HG03457 (cell line): ENCODE measurements around the gene OVCA2.

Source experiments
- ATAC-seq: cut with Tn5 transposase; IDR thresholded peaks from one replicate; pipeline ENCODE4 v1.9.1; 2021; ENCODE audit warnings: moderate number of reproducible peaks; ENCODE audit not compliant: unreplicated experiment

OVCA2 gene

DNA sequence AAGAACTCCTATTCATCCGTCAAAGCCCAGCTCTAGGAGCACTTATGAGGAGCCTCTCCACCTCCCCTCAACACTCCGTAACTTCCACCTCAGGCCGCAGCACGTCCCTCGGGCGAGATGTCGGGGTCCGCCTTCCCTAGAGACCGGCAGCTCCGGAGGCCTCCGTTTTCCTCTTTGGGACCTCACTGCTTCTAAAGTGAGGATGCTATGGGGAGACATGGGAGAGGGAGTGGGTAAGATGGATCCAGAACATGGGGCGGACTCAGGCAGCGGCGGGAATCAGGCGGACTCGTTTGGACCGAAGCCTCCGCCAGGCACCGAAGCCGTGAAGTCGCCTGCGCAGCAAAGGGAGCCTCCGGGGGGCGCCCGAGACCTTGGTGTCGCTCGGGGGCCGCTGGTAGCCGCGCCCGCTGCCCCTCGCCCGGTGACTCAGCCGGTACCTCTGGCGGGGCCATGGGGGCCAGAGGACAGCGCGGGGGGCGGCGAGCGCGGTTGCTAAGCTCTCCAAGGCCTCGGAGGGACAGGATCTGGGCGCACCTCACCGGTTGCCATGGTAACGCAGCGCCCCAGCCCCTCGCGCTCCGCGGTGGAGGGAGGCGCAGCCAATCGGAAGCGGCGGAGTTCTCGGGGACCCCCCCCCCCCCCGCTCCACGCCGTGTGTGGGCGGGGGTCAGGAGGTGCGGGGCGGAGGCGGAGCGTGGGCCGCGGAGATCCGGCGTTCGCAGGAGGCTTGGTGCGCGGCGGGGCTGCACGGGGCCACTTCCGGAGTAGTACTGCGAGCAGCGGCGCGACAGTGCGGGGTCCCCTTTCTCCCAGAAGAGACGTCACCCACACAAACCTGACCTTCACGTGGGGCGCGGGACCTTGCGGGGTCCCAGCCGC is 11.8 kb downstream of the OVCA2 start:
- no peak for ATAC-seq

DNA sequence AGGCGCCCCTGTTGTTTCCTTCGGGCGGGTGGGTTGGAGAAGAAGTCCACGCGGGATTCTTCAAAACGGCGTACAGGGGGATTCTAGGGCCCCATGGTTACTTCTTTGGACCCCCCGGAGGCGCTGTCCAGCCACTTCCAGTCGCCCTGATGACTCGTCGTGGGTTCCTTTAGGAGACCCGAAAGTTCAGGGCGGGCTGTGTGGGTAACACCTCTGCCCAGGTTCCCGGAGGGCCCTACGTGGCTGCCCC is 12.4 kb downstream of the OVCA2 start:
- ATAC-seq: no peak

DNA sequence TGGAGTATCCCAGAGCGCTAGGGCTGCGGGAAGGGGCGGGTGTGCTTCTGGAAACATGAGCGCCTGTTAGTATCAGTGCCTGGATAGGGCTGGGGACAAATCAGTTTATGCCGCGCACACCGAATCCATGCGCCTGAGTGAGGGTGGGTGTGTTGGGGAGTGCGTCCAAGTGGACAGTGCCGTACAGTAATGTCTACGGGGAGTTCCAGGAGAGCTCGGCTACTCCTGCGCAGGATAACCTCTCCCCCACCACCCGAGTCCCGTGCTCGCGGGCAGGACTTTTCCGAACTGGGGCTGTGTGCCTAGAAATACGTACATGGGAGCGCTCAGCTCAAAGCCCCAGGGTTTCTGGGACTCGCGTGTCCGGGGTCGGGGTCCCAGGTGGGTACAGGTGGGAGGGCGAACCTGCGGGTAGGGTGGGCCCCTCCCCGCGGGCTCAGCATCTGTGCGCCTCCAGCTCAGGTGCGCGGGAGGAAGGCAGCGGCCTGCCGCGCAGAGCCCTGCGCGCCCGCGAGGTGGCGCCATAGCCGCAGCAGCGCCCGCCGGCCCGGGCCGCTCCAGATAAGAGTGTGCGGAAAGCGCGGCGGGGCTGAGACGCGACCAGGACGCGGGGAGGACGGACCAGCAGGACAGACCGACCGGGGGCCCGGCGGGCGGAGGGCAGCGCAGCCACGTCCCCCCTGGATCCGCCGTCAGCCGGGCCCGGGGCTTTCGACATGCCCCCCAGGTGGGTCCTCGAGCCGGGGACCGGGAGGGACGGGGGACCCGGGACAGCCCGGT is 12.9 kb downstream of the OVCA2 start, which contains the start of gene HIC1:
Gene HIC1 (plus strand): TSS at position 592 of the 780 bp plus-strand sequence. CDS start 1,588 bp downstream, outside the sequence.
- ATAC-seq: no peak

DNA sequence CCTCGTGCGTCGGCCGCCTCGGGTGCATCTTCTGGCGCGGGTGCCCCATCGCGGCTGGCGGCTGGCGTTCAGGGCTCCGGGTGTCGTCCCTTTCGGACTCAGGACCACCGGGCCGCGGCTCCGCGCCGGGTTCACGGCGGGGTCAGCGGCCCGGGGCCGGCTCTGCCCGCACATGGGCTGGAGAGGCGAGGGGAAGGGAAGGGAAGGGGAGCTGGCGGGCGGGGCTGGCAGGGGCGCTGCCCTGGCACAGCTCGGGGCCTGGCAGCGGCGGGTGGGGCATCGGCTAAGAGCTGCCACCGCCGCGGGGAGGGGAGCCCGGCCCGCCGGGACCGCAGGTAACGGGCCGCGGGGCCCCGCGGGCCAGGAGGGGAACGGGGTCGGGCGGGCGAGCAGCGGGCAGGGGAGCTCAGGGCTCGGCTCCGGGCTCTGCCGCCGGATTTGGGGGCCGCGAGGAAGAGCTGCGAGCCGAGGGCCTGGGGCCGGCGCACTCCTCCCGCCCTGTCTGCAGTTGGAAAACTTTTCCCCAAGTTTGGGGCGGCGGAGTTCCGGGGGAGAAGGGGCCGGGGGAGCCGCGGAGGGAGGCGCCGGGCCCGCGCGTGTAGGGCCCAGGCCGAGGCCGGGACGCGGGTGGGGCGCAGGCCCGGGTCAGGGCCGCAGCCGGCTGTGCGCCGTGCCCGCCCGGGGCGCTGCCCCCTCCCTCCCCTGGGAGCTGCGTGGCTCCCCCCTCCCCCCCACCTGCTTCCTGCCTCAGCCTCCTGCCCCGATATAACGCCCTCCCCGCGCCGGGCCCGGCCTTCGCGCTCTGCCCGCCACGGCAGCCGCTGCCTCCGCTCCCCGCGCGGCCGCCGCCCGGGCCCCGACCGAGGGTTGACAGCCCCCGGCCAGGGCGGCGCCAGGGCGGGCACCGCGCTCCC is 13.7 kb downstream of the OVCA2 start:
- ATAC-seq: no peak

DNA sequence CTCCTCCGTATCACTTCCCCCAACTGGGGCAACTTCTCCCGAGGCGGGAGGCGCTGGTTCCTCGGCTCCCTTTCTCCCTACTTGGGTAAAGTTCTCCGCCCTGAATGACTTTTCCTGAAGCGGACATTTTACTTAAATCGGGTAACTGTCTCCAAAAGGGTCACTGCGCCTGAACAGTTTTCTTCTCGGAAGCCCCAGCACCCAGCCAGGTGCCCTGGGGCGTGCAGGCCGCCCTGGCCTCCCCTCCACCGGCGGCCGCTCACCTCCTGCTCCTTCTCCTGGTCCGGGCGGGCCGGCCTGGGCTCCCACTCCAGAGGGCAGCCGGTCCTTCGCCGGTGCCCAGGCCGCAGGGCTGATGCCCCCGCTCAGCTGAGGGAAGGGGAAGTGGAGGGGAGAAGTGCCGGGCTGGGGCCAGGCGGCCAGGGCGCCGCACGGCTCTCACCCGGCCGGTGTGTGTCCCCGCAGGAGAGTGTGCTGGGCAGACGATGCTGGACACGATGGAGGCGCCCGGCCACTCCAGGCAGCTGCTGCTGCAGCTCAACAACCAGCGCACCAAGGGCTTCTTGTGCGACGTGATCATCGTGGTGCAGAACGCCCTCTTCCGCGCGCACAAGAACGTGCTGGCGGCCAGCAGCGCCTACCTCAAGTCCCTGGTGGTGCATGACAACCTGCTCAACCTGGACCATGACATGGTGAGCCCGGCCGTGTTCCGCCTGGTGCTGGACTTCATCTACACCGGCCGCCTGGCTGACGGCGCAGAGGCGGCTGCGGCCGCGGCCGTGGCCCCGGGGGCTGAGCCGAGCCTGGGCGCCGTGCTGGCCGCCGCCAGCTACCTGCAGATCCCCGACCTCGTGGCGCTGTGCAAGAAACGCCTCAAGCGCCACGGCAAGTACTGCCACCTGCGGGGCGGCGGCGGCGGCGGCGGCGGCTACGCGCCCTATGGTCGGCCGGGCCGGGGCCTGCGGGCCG is 14.7 kb downstream of the OVCA2 start:
- no peak for ATAC-seq

DNA sequence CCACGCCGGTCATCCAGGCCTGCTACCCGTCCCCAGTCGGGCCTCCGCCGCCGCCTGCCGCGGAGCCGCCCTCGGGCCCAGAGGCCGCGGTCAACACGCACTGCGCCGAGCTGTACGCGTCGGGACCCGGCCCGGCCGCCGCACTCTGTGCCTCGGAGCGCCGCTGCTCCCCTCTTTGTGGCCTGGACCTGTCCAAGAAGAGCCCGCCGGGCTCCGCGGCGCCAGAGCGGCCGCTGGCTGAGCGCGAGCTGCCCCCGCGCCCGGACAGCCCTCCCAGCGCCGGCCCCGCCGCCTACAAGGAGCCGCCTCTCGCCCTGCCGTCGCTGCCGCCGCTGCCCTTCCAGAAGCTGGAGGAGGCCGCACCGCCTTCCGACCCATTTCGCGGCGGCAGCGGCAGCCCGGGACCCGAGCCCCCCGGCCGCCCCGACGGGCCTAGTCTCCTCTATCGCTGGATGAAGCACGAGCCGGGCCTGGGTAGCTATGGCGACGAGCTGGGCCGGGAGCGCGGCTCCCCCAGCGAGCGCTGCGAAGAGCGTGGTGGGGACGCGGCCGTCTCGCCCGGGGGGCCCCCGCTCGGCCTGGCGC is 15.4 kb downstream of the OVCA2 start:
- no peak for ATAC-seq

DNA sequence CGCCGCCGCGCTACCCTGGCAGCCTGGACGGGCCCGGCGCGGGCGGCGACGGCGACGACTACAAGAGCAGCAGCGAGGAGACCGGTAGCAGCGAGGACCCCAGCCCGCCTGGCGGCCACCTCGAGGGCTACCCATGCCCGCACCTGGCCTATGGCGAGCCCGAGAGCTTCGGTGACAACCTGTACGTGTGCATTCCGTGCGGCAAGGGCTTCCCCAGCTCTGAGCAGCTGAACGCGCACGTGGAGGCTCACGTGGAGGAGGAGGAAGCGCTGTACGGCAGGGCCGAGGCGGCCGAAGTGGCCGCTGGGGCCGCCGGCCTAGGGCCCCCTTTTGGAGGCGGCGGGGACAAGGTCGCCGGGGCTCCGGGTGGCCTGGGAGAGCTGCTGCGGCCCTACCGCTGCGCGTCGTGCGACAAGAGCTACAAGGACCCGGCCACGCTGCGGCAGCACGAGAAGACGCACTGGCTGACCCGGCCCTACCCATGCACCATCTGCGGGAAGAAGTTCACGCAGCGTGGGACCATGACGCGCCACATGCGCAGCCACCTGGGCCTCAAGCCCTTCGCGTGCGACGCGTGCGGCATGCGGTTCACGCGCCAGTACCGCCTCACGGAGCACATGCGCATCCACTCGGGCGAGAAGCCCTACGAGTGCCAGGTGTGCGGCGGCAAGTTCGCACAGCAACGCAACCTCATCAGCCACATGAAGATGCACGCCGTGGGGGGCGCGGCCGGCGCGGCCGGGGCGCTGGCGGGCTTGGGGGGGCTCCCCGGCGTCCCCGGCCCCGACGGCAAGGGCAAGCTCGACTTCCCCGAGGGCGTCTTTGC is 16.2 kb downstream of the OVCA2 start:
- ATAC-seq: no peak

DNA sequence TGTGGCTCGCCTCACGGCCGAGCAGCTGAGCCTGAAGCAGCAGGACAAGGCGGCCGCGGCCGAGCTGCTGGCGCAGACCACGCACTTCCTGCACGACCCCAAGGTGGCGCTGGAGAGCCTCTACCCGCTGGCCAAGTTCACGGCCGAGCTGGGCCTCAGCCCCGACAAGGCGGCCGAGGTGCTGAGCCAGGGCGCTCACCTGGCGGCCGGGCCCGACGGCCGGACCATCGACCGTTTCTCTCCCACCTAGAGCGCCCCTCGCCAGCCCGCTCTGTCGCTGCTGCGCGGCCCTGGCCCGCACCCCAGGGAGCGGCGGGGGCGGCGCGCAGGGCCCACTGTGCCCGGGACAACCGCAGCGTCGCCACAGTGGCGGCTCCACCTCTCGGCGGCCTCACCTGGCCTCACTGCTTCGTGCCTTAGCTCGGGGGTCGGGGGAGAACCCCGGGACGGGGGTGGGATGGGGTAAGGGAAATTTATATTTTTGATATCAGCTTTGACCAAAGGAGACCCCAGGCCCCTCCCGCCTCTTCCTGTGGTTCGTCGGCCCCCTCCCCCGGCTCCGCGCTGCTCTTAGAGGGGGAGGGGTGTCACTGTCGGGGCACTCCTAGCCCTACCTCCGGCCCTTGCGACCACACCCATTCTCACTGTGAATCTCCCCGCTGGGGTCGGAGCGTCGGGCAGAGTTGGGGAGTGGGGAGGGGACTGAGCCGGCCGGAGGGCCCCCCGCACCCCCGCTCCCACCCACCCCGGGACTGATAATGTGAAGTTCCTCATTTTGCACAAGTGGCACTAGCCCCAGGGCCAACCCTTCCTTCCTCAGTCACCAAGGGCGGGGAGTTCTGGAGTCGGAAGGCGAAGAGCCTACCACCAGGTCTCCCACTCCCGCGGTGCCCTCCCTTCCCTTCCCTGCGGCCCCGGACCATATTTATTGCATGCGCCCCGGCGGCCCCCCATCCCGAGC is 17.0 kb downstream of the OVCA2 start:
- no peak for ATAC-seq

DNA sequence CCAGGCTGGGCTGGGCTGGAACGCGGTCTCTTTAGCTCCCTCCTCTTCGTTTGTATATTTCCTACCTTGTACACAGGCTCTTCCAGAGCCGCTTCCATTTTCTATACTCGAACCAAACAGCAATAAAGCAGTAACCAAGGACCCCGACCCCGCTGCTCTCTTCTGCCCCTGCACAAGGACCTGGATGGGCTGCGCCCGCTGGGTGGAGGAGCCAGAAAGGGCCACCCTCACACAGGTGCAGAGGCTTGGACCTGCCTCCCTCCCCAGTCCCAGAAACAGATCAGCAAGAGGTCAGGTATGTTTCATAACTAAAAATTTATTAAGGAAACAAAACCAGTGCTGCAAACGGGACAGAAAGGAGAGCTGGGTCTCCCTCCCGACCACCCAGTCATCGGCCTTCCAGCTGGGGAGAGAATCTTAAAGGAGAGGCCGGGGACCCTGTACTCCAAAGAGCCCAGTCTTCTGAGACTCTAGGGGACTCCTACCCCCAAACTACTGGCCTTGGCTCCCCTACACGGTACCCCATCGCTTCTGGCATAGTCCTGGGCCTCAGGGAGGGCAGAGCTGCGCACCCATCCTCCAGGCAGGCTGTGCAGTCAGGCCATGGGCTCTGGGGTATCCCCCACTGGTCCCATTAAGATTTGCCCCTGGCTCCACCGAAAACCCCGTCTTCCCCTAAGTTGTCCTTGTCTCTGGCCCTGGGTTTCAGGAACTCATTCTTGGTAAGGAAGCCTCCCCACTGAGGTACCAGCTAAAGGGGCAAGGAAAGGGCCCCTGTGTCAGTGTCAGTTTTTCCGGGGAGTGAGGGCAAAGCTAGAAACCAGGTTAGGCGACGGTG is 17.9 kb downstream of the OVCA2 start:
- ATAC-seq: no peak

DNA sequence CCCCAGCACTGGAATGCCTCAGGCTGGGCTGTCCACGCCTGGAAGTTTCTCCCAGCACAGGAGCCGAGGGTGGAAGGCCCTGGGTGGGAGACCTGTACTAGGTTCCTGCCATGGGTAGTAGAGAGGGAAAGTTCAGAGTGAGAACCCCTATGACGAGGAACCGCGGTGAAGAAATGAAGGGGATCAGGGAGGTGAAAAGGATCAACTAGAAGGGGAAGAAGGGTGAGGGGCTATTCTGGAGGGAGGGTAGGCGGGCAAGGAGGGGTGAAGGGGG is 18.5 kb downstream of the OVCA2 start:
- no peak for ATAC-seq

DNA sequence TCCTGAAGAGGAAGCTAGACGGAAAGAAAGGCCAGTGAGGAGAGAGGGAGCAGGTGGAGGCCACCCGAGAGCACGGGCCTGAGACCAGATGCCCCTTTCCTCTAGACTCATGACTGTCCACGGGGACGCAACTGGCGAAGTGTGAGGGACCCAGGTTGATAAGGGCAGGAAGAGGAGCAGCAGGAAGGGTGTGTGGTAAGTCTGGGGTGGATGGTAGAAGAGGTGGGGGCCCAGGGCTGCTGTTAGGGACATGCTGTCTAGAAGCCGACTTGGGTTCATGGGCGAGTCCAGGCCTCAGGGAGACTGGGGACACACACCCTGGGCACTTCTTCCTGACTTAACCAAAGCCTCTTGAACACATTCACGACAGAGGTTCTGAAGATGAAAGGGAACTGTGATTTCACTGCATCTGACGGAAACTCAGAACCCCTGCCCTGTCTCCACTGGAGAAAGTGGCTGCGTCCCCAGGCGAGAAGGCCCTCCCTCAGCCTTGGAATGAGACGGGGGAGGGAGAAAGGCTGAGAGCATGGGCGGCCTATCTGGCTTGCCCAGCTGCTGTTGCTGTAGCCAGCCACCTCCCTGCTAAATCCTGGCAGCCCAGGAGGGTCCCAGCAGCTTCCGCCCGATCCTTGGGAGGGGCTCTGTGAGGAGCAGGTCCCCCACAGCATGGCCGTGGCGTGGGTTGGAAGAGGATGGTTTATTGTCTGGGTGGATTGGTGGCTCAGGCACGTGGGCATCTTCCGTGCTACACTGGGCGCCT is 19.0 kb downstream of the OVCA2 start:
- ATAC-seq: no peak

DNA sequence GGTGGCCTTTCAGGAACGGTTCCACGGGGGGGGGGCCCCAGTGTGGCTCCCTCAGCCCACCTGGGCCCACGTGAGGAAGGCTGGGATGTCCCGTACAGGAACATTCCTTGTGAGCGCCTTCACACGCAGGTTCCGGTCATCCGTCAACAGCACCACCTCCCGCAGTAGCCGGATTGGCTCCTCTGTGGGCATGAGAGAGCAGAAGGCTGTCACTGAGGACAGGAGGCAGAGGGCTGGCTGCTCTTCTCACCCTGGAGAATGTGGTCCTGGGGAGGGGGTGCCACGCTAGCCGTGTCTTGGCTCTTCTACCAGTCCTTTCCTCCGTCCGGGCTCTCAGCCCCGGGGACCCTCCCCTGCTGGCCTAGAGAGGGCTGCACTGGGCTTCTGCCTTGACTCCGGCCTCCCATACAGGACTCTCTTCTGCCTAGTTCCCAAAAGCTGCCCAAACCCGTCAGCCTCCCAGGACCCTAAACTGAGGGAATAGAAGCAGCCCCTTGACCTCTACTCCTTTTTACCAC is 19.7 kb downstream of the OVCA2 start:
- no peak for ATAC-seq

DNA sequence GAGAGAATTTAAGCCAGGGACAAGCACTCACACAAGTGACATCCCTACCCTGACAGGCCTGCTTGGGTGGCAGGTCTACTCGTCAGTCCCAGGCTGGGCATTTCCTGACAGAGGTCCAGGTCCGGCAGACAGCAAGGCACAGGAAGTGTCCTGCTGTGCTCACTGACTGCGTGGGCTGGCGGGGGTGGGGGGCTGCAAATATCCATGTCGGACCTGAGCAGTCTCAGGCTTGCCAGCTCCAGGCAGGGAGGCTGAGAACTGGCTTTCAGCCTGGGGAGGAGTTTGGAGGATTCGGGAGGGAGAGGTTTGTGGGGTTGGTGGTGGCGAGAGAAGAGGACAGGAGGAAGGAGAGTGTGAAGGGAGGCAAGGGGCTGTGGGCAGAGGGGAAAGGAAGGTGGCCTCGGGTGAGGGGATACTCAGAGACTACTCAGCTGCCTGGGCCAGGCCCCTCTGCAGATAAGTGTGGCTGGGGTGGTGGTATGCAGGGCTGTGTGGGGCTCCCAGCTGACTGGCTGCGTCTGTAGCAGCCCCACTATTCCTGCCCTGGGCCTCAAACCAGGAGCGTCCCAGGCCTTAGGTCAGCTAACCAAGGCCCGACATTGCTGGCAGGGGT is 20.9 kb downstream of the OVCA2 start:
- ATAC-seq: no peak

DNA sequence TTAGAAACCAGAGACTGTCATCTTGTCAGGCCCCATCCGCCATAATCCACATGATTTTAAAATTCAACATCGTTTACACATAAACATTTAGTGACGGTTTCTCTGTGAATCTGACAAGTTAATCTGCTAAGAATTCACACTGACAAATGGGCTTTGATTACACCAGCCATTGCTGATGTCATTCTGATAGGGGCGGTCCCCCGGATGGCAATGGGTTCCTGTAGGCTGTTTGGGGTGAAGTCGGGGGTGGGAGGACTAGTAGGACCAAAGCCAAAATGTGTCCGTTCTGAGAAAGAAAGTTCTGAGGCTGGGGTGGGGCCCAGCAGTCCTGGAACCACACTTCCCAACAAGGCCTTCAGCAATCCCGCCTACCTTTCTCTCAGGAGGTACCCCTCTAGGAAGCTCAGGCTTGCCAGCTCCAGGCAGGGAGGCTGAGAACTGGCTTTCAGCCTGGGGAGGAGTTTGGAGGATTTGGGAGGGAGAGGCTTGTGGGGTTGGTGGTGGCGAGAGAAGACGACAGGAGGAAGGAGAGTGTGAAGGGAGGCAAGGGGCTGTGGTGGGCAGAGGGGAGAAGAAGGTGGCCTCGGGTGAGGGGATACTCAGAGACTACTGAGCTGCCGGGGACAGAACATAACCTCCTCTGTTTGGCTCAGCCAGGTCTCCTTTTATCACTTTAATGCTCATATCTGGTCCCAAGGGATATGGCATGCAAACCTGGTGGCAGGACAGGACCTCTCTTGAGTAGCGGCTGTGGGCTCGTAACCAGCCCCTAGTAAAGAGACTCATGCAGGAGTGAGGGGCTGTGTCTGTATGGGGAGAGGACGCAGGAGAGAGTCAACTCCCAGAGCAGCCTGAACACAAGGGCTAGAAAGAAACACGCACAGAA is 21.7 kb downstream of the OVCA2 start:
- no peak for ATAC-seq

DNA sequence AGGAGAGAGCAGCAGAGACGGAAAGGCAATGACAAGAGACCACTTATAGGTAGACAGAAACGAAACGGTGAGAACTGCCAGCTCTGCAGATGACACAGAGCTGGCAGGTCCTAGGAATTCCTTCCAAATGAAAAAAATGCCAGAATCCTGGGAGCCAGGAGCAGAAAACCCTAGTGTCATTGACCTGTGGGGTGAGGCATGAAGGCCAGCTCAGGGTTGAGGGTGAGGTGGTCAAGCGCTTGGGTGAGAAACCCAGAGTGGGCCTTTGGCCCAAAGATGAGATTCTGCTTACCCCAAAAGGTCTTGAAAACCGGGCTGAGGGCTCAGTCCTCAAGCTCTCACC is 22.3 kb downstream of the OVCA2 start:
- no peak for ATAC-seq
